ENCODE data around the gene RETREG1. TPM values are rescaled to one million over a fixed set of nuclear protein-coding genes. Genes with fewer than 3 reads are reported as not detected.

The RETREG1 gene
- total and polyA plus RNA-seq, 3 donors from 2014 or later: 24.8 to 103 (median 55.4) TPM

DNA sequence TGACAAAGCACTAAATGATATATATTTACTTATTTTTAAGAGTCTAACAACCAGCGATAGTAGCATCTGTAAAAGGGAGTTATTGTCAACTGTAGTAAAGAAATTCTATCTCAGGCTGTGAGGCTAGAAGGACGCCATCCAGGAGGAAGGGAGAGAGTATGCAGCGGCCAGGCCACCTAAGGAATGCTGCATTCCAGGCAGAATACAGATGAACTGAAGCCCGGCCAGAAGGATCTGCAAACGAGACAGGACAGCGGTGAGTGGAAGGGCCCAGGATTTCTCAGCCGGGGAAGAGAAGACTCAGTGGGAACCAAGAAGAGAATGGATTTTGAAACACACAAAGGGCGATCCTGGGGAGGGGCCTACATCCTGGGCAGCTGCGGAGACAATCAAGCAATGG lies 7.4 kb downstream of the RETREG1 start:
- no peaks in the 10 kb centered on the region for H3K4me1 ChIP-seq
- TF ChIP-seq CTCF (IDR thresholded peaks at IDR 0.05) (no peak), POLR2A (IDR thresholded peaks at IDR 0.05) (no peak)
- H3K4me3 ChIP-seq: no peak overlapping the region
- H3K36me3 ChIP-seq (ENCODE audit: low read depth, missing control alignments): no peaks in the 10 kb centered on the region
- intact Hi-C loops (cut with DNase I; ENCODE audit: low total_unique reads): no loop called here
- 79 to 81% methylated on average over 9 of the region's 9 CpGs for WGBS, 2 donors
- H3K9me3 ChIP-seq: no peaks in the 10 kb centered on the region
- no peaks in the 10 kb centered on the region for H3K27me3 ChIP-seq
- no peak for DNase-seq
- no peak overlapping the region for H3K27ac ChIP-seq

- Histone ChIP-seq H3K4me1 (no peaks in the 10 kb centered on the region), H3K27me3 (no peaks in the 10 kb centered on the region), H3K27ac (no peak overlapping the region), H3K9me3 (no peaks in the 10 kb centered on the region), H3K4me3 (no peak overlapping the region), H3K36me3 (ENCODE audit: low read depth, missing control alignments) (no peaks in the 10 kb centered on the region)
- TF ChIP-seq CTCF (IDR thresholded peaks at IDR 0.05): no peak
- no peak for TF ChIP-seq POLR2A (IDR thresholded peaks at IDR 0.05)
- DNase-seq: no peak
- intact Hi-C loops (cut with DNase I; ENCODE audit: low total_unique reads): no loop called here
- 96 to 100% methylated on average over 1 of the region's 1 CpG for WGBS, 2 donors
Measured at GRCh38 chr5:16606628-16607027, 10.2 kb downstream of the RETREG1 start.

DNA sequence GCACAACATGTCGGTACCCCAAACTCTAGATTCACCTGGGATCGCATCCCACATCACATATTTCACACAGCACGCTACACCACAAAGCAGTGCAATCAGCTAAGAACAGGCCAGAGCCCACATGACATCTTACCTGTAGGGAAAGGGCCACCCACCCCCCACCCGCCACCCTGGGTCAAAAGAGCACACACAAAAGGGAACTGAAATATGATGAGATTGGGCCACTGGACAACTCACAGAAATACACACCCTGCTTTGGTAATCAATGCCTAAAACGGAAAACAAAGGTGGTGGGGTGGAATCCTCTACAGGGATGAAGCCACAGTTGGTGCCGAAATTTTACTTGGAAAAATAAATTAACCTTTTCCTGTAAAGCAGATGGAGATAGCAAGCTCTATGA lies 13.1 kb downstream of the RETREG1 start:
- Histone ChIP-seq H3K4me3 (no peak overlapping the region), H3K36me3 (ENCODE audit: low read depth, missing control alignments) (no peaks in the 10 kb centered on the region), H3K27me3 (no peaks in the 10 kb centered on the region), H3K4me1 (peaks cover 5% of the 10 kb centered on the region), H3K27ac (no peak overlapping the region), H3K9me3 (no peaks in the 10 kb centered on the region)
- 87 to 90% methylated on average over 6 of the region's 6 CpGs for WGBS, 2 donors
- TF ChIP-seq POLR2A (IDR thresholded peaks at IDR 0.05) (no peak), CTCF (IDR thresholded peaks at IDR 0.05) (no peak)
- intact Hi-C loops (cut with DNase I; ENCODE audit: low total_unique reads): no loop called here
- DNase-seq: no peak

- H3K27me3 ChIP-seq: no peaks in the 10 kb centered on the region
- H3K4me3 ChIP-seq: no peak overlapping the region
- H3K27ac ChIP-seq: no peak overlapping the region
- intact Hi-C loops (cut with DNase I; ENCODE audit: low total_unique reads): no loop called here
- peaks cover 5% of the 10 kb centered on the region for H3K4me1 ChIP-seq
- 77 to 84% methylated on average over 5 of the region's 5 CpGs for WGBS, 2 donors
- H3K9me3 ChIP-seq: no peaks in the 10 kb centered on the region
- TF ChIP-seq CTCF (IDR thresholded peaks at IDR 0.05) (no peak), POLR2A (IDR thresholded peaks at IDR 0.05) (no peak)
- H3K36me3 ChIP-seq (ENCODE audit: low read depth, missing control alignments): no peaks in the 10 kb centered on the region
- DNase-seq: no peak
Measured at GRCh38 chr5:16603295-16603694, 13.5 kb downstream of the RETREG1 start.

GRCh38 chr5:16602182-16602581 lies 14.6 kb downstream of the RETREG1 start:
- intact Hi-C loops (cut with DNase I; ENCODE audit: low total_unique reads): no loop called here
- TF ChIP-seq CTCF (IDR thresholded peaks at IDR 0.05) (no peak), POLR2A (IDR thresholded peaks at IDR 0.05) (no peak)
- H3K4me1 ChIP-seq: peaks cover 5% of the 10 kb centered on the region
- no peak for DNase-seq
- no peaks in the 10 kb centered on the region for H3K36me3 ChIP-seq (ENCODE audit: low read depth, missing control alignments)
- WGBS, 2 donors: 79 to 88% methylated on average over 10 of the region's 10 CpGs
- H3K4me3 ChIP-seq: no peak overlapping the region
- H3K27me3 ChIP-seq: no peaks in the 10 kb centered on the region
- H3K9me3 ChIP-seq: no peaks in the 10 kb centered on the region
- H3K27ac ChIP-seq: no peak overlapping the region

Measured in testis (tissue), 3 donors.